ENCODE results near the gene SEMA6B.
A peak's percentile ranks its signal among the peaks of the same experiment; 100 is the strongest.

The SEMA6B gene

GRCh38 chr19:4586691-4587090, 27.2 kb upstream of the SEMA6B start:
- no peak for DNase-seq

- no peak for DNase-seq
These were observed 26.8 kb upstream of the SEMA6B start for GRCh38 chr19:4586245-4586644.

GRCh38 chr19:4585556-4585955, 26.1 kb upstream of the SEMA6B start:
- DNase-seq: no peak

GRCh38 chr19:4584670-4585460, 25.4 kb upstream of the SEMA6B start:
- DNase-seq: peak; percentile 66 to 84

- DNase-seq: no peak
These were observed 24.6 kb upstream of the SEMA6B start for GRCh38 chr19:4583961-4584669.

- no peak for DNase-seq
These were observed 23.7 kb upstream of the SEMA6B start for GRCh38 chr19:4582980-4583842.

GRCh38 chr19:4581666-4582553, 22.4 kb upstream of the SEMA6B start:
- peak in 1 of 2 experiments; percentile 55 for DNase-seq

GRCh38 chr19:4580961-4581665, 21.6 kb upstream of the SEMA6B start:
- DNase-seq: peak in 1 of 2 experiments; percentile 49

GRCh38 chr19:4580021-4580901, 20.8 kb upstream of the SEMA6B start:
- peak in 1 of 2 experiments; percentile 31 for DNase-seq

- DNase-seq: no peak
These were observed 19.9 kb upstream of the SEMA6B start for GRCh38 chr19:4579389-4579788.

- DNase-seq: no peak
These were observed 19.2 kb upstream of the SEMA6B start for GRCh38 chr19:4578552-4579248.

GRCh38 chr19:4577020-4577782, 17.7 kb upstream of the SEMA6B start:
- no peak for DNase-seq

GRCh38 chr19:4576016-4576933, 16.8 kb upstream of the SEMA6B start:
- peak; percentile 41 to 58 for DNase-seq

GRCh38 chr19:4575267-4576015, 16.0 kb upstream of the SEMA6B start:
- DNase-seq: no peak

GRCh38 chr19:4573682-4574081, 14.2 kb upstream of the SEMA6B start:
- no peak for DNase-seq

GRCh38 chr19:4571305-4571917, 11.9 kb upstream of the SEMA6B start:
- no peak for DNase-seq

- DNase-seq: no peak
These were observed 11.4 kb upstream of the SEMA6B start for GRCh38 chr19:4570916-4571304.

Data from NCI-H524 (cell line).